Measurements from ENCODE around the gene C16orf87.

C16orf87 gene

GRCh38 chr16:46759309-46759708 lies 71.7 kb downstream of the C16orf87 start:
- peaks cover 2% of the 10 kb centered on the region for H3K27me3 ChIP-seq (ENCODE audit: insufficient read depth, poor library complexity, severe bottlenecking)
- no peak overlapping the region for H3K4me3 ChIP-seq (ENCODE audit: severe bottlenecking)
- DNase-seq (ENCODE audit: low spot score) (no peak), ATAC-seq (ENCODE audit: low read depth) (no peak)
- no peak for TF ChIP-seq CTCF (IDR thresholded peaks at IDR 0.05; ENCODE audit: poor library complexity, severe bottlenecking)
- no peak overlapping the region for H3K27ac ChIP-seq (ENCODE audit: poor library complexity, severe bottlenecking)
- H3K4me1 ChIP-seq (ENCODE audit: insufficient read depth, poor library complexity, severe bottlenecking) = no peaks in the 10 kb centered on the region
- H3K36me3 ChIP-seq (ENCODE audit: low read depth) = no peaks in the 10 kb centered on the region
- H3K9me3 ChIP-seq (ENCODE audit: severe bottlenecking) = no peaks in the 10 kb centered on the region

- Histone ChIP-seq H3K36me3 (ENCODE audit: low read depth) (no peaks in the 10 kb centered on the region), H3K9me3 (ENCODE audit: severe bottlenecking) (no peaks in the 10 kb centered on the region), H3K4me3 (ENCODE audit: severe bottlenecking) (no peak overlapping the region), H3K27ac (ENCODE audit: poor library complexity, severe bottlenecking) (no peak overlapping the region), H3K4me1 (ENCODE audit: insufficient read depth, poor library complexity, severe bottlenecking) (no peaks in the 10 kb centered on the region), H3K27me3 (ENCODE audit: insufficient read depth, poor library complexity, severe bottlenecking) (peaks cover 2% of the 10 kb centered on the region)
- peak; percentile 38 for ATAC-seq (ENCODE audit: low read depth)
- no peak for DNase-seq (ENCODE audit: low spot score)
- TF ChIP-seq CTCF (IDR thresholded peaks at IDR 0.05; ENCODE audit: poor library complexity, severe bottlenecking) = no peak
These were observed 73.5 kb downstream of the C16orf87 start for GRCh38 chr16:46757339-46758050.

GRCh38 chr16:46756772-46757171 lies 74.2 kb downstream of the C16orf87 start:
- ATAC-seq (ENCODE audit: low read depth) = no peak
- H3K4me1 ChIP-seq (ENCODE audit: insufficient read depth, poor library complexity, severe bottlenecking) = no peaks in the 10 kb centered on the region
- no peaks in the 10 kb centered on the region for H3K9me3 ChIP-seq (ENCODE audit: severe bottlenecking)
- peaks cover 2% of the 10 kb centered on the region for H3K27me3 ChIP-seq (ENCODE audit: insufficient read depth, poor library complexity, severe bottlenecking)
- H3K27ac ChIP-seq (ENCODE audit: poor library complexity, severe bottlenecking) = no peak overlapping the region
- DNase-seq (ENCODE audit: low spot score) = no peak
- TF ChIP-seq CTCF (IDR thresholded peaks at IDR 0.05; ENCODE audit: poor library complexity, severe bottlenecking) = no peak
- no peak overlapping the region for H3K4me3 ChIP-seq (ENCODE audit: severe bottlenecking)
- H3K36me3 ChIP-seq (ENCODE audit: low read depth) = no peaks in the 10 kb centered on the region

GRCh38 chr16:46753015-46753414 lies 78.0 kb downstream of the C16orf87 start:
- no peak overlapping the region for H3K4me3 ChIP-seq (ENCODE audit: severe bottlenecking)
- no peaks in the 10 kb centered on the region for H3K36me3 ChIP-seq (ENCODE audit: low read depth)
- H3K27ac ChIP-seq (ENCODE audit: poor library complexity, severe bottlenecking) = no peak overlapping the region
- no peak for TF ChIP-seq CTCF (IDR thresholded peaks at IDR 0.05; ENCODE audit: poor library complexity, severe bottlenecking)
- no peaks in the 10 kb centered on the region for H3K4me1 ChIP-seq (ENCODE audit: insufficient read depth, poor library complexity, severe bottlenecking)
- H3K9me3 ChIP-seq (ENCODE audit: severe bottlenecking) = no peaks in the 10 kb centered on the region
- no peak for ATAC-seq (ENCODE audit: low read depth)
- no peaks in the 10 kb centered on the region for H3K27me3 ChIP-seq (ENCODE audit: insufficient read depth, poor library complexity, severe bottlenecking)
- no peak for DNase-seq (ENCODE audit: low spot score)

GRCh38 chr16:46751381-46751780 lies 79.6 kb downstream of the C16orf87 start:
- no peak for TF ChIP-seq CTCF (IDR thresholded peaks at IDR 0.05; ENCODE audit: poor library complexity, severe bottlenecking)
- Histone ChIP-seq H3K27me3 (ENCODE audit: insufficient read depth, poor library complexity, severe bottlenecking) (no peaks in the 10 kb centered on the region), H3K36me3 (ENCODE audit: low read depth) (no peaks in the 10 kb centered on the region), H3K4me3 (ENCODE audit: severe bottlenecking) (no peak overlapping the region), H3K27ac (ENCODE audit: poor library complexity, severe bottlenecking) (no peak overlapping the region), H3K9me3 (ENCODE audit: severe bottlenecking) (no peaks in the 10 kb centered on the region), H3K4me1 (ENCODE audit: insufficient read depth, poor library complexity, severe bottlenecking) (no peaks in the 10 kb centered on the region)
- DNase-seq (ENCODE audit: low spot score) (no peak), ATAC-seq (ENCODE audit: low read depth) (no peak)

Data from RWPE2 (cell line).